HCEC 1CT (cell line): Measurements from ENCODE around the gene NREP.

Experiments
- DNase-seq: peaks from one replicate; pipeline ENCODE4 v3.0.0-alpha.2; 2017

The NREP gene

DNA sequence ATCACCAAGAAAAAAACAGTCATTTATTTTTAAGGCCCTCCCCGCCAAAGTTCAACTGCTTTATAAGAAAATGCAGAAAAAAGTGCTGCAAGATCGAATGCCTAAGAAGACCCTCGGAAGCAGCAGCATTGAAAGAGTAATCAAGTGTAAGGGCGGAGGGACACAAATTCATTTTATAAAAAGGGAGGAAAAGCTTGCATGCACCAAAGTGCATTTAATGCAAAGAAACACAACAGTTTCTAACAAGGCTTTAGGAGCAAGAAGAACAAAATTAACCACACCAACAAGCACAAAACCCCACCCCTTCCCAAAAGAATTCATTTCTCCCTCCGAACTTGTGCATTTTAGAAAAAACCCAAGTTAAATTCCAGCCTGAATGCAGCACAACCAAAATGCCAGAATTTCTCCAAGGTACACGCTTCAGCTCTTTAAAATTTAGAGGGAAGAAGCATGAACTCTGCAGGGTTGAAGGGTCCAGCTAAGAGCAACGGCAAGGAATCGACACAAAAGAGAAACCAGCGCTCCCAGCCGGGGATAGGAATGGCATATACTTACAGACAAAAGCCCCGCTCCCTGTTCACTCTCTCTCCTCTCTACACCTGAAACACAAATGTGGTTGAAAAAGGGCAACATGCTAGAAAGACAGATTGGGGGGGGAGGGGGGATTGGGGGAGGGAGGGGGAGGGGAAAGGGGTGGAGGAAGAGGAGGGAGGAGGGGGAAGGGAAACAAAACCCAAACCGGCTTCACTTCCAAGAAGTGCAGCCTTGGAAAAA lies at the start of gene NREP:
Gene NREP, minus strand, starts transcription at position 614 of the 774 bp plus-strand sequence. CDS start 1,422 bp downstream, outside the sequence.
- DNase-seq = peak; percentile 49

DNA sequence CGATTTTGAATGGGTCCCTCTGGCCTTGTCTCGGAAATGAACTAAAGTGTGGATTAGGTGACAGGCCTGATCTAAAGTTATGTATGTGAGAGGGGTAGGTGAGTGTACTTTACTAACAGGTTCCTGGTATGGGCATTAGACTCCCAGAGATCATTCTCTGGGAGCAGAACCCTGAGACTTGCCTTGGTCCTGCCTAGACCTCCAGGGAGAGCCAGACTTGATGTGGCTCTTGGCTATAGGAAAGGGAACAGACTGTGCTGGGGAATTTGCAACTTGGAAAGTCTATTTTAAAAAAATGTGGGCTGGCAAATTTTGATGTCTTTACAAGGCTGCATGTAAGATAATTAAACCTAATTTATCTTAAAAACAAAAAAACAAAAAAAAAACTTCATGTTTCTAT lies 49.8 kb upstream of the NREP start:
- no peak for DNase-seq

- DNase-seq = no peak
Measured at GRCh38 chr5:111806156-111806555, 49.2 kb upstream of the NREP start.

GRCh38 chr5:111805071-111805470 lies 48.1 kb upstream of the NREP start:
- DNase-seq = no peak

DNA sequence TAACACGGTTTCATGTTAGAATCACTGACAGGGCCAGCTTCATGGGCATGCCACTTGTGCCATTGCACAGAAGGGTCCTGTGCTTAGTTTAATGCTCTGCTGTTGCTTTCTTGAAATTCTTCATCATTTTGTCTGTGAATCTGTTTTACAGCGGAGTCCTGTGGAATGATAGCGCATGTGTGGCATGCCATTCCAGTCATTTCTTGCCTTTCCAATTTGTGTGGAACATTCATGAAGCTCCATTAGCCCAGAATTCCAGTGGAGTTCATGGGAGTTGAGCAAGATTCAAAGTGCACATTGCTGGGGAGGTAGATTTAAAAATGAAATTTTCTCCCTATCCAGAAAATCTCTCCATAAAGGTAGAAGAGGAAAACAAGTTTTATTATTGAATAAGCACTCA lies 43.4 kb upstream of the NREP start:
- DNase-seq = no peak

GRCh38 chr5:111795142-111795541 lies 38.1 kb upstream of the NREP start:
- DNase-seq = no peak

DNA sequence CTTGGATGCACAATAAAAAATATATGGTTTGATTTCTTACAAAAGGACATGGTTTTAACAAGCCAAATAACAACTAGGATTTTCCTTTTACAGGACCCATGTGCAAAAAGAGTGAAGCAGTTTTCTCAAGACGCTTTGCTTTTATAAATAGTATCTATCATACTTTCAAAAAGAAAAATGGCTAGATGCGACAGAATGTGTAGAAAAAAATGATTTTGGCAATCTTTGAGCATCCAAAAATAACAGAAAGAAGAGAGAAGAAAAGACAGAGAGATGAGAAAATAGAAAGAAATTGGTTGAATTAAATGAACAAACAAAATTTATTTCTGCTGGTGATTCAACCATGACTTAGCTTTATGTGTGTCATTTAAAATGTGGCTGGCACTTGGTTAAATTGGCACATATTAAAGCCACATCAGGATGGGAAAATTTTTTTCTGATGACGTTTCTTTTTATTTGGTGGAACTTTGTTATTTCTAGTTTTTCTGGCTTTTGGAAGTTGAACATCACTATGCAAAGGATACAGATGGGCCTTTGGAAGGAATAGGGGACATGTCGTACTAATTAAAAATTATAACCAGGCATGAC lies 35.6 kb upstream of the NREP start:
- DNase-seq = peak; percentile 59

- no peak for DNase-seq
Measured at GRCh38 chr5:111790295-111790694, 33.3 kb upstream of the NREP start.

DNA sequence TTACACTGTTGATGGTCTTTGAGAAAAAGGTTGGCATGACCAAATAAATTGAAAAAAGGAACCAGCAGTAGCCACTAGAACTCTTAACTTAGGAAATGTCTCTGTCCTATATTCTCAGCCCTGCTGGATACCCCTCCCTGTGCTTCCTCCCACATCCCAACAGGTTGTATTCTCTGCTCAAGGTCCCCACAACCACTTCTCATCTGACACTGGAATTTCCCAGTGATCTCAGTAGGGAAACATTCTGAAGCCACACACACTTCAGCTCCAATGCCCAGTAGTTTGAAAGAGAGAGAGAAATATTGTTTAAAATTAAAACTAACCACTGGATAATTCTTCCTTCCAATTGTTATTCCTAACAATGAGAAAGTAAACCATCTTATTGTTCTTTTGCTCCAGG lies 30.0 kb upstream of the NREP start:
- DNase-seq = no peak

GRCh38 chr5:111784491-111785181 lies 27.6 kb upstream of the NREP start:
- DNase-seq = no peak

GRCh38 chr5:111783537-111783936 lies 26.5 kb upstream of the NREP start:
- DNase-seq = no peak

DNA sequence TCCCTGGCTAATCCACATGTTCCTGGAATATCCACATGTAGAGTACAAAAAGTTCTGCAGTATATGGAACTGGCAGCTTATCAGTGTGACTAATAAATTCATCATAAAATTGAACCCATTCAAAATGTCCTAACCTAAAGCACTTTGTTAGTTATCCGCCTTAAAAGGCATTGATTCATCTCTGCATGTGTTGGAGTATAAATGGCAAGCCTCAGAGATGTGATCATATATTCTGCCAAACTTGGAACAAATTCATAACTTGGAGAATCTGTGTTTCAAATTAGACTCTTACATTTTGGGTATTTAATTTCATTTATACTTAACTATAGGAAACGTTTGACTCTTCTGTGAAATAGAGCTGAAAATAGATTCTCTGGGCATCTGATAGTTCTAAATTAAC lies 25.2 kb upstream of the NREP start:
- DNase-seq = peak; percentile 84

- DNase-seq = peak; percentile 21
Measured at GRCh38 chr5:111781200-111781599, 24.2 kb upstream of the NREP start.

- DNase-seq = no peak
Measured at GRCh38 chr5:111779922-111780292, 22.9 kb upstream of the NREP start.

DNA sequence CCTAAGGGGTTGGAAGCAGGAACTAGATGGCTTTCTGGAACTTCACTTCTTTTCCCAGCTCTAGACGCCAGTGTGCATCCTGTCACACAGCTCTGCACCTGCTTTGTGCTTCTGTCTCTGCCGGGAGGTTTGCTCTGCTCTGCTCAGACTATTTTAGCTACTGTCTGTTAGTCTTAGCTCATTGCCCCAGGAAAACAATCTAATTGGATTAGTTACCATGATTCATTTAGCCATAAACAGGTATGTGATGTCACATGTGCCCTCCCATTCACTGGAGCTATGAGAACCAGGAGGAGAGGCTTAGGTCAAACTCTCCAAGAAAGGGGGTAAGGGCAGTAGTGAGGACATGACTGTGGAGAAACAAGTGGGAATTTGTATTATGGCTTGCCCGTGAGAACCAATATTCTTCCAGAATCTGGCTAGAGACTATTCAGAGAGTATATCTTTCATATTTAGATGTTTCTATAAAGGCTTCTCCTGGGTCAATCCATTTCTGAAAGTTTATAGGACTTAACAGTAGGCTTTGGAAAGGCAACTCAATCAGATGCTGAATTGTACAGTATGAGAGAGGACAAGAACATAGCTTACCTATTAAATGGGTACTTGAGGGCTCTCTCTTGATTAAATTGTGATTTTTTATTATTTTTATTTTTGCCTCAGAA lies 22.4 kb upstream of the NREP start:
- DNase-seq = no peak

DNA sequence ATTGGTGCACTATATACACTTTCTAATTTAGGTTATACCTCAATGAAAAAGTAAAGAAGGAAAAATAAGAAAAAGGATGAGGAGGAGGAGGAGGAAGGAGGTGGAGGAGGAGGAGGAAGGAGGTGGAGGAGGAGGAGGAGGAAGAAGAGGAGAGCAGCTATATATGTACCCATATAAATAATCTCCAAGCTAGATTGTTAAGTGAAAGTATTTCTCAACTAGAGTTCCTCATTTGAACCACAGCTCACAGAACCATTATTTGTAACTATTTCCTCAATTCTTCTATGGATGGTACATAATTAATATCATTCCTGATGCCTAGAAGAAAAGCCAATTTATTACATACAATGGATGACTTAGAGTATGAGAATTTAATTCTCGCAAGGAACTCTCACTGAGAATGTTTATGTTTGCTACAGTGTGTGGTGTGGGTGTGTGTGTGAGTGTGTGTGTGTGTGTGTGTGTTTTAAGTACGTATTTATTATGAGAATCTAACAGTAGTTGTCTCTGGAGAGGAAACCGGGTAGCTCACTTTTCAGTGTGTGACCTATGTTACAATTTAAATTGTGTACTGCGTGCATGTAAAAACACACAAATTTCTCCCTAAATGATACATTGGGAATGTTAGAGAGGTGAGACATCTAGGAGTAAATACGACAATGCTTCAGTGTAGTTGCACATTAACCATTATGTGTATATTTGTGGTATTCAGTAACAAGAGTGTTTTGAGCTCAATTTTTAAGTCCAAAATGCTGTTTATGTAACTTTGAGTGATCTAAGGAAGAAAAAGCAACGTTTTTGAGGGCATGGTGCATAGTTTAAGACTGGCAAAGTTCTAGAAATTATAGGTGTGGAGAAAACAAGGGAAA lies 20.2 kb upstream of the NREP start:
- DNase-seq = no peak

- peak; percentile 72 for DNase-seq
Measured at GRCh38 chr5:111775224-111775623, 18.2 kb upstream of the NREP start.

GRCh38 chr5:111774525-111774924 lies 17.5 kb upstream of the NREP start:
- peak; percentile 65 for DNase-seq

GRCh38 chr5:111772456-111773122 lies 15.6 kb upstream of the NREP start:
- DNase-seq = no peak

- DNase-seq = no peak
Measured at GRCh38 chr5:111769541-111769940, 12.5 kb upstream of the NREP start.

GRCh38 chr5:111765613-111766571 lies 8.9 kb upstream of the NREP start:
- DNase-seq = no peak
